ENCODE measurements around the gene FAM193B.
A peak's percentile ranks its signal among the peaks of the same experiment; 100 is the strongest.

FAM193B gene

GRCh38 chr5:177547736-177548135, 6.6 kb downstream of the FAM193B start:
- Histone ChIP-seq H3K27me3 (ENCODE audit: insufficient read depth, poor library complexity, severe bottlenecking) (no peaks in the 10 kb centered on the region), H3K27ac (replicated peaks) (no peak overlapping the region), H3K4me3 (replicated peaks; ENCODE audit: insufficient read depth, low read length) (no peak overlapping the region)
- TF ChIP-seq CTCF (IDR thresholded peaks at IDR 0.05; ENCODE audit: insufficient read depth, low read length) (no peak), REST (IDR thresholded peaks at IDR 0.05; ENCODE audit: insufficient replicate concordance, low read depth) (no peak), SPI1 (IDR thresholded peaks at IDR 0.05; ENCODE audit: borderline replicate concordance, low read depth) (no peak), GABPA (IDR thresholded peaks at IDR 0.05; ENCODE audit: low read depth) (no peak), POLR2AphosphoS5 (IDR thresholded peaks at IDR 0.05; ENCODE audit: low read depth) (no peak)
- no peak for DNase-seq (ENCODE audit: low read depth in 1 of 2, low spot score in 1 of 2)

GRCh38 chr5:177546258-177546741, 8.1 kb downstream of the FAM193B start:
- Histone ChIP-seq H3K27me3 (ENCODE audit: insufficient read depth, poor library complexity, severe bottlenecking) (no peaks in the 10 kb centered on the region), H3K27ac (replicated peaks) (peak overlapping the region; percentile 60), H3K4me3 (replicated peaks; ENCODE audit: insufficient read depth, low read length) (no peak overlapping the region)
- TF ChIP-seq POLR2AphosphoS5 (IDR thresholded peaks at IDR 0.05; ENCODE audit: low read depth) (0 out of 2 replicates have a peak, but pooled peaks have one; percentile 38), REST (IDR thresholded peaks at IDR 0.05; ENCODE audit: insufficient replicate concordance, low read depth) (no peak), CTCF (IDR thresholded peaks at IDR 0.05; ENCODE audit: insufficient read depth, low read length) (no peak)
- peak in 1 of 2 experiments; percentile 65 for DNase-seq (ENCODE audit: low read depth in 1 of 2, low spot score in 1 of 2)

DNA sequence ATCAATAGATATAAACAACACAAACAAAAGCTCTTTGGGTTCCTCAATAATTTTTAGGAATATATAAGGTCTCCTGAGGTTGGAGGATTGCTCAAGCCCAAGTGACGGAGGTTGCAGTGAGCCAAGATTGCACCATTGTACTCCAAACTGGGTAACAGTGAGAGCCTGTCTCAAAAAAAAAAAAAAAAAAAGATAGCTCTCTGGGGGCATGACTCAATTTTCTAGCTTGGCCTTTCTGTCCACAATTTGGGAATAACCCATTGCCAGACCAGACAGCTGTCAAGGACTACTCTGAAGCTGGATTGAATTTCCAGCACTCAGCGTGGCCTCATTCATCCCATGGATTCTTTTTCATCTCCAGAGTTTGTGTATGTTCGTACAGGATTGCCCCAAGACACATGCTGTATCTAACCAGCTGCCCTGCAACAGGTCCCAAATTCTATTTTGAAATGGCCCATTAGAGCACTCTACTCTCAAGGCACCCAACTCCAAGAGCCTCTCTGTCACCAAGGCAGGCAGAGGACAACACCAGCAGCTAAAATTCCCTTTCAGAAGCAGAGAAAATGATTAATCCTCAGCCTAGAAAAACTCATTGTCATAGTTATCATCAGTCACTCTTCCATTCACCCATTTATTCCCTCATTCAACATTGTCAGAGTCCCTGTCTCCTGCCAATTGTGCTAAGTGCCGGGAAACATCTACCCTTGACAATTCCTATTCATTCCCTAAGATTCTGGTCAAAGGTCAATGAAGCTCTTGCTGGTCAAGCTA, 8.7 kb downstream of the FAM193B start:
- no peaks in the 10 kb centered on the region for H3K27me3 ChIP-seq (ENCODE audit: insufficient read depth, poor library complexity, severe bottlenecking)
- DNase-seq (ENCODE audit: low read depth in 1 of 2, low spot score in 1 of 2), result peak; percentile 81 to 86
- H3K4me3 ChIP-seq (replicated peaks; ENCODE audit: insufficient read depth, low read length), result no peak overlapping the region
- H3K27ac ChIP-seq (replicated peaks), result peak overlapping the region; percentile 60
- TF ChIP-seq REST (IDR thresholded peaks at IDR 0.05; ENCODE audit: insufficient replicate concordance, low read depth), result no peak
- no peak for TF ChIP-seq GABPA (IDR thresholded peaks at IDR 0.05; ENCODE audit: low read depth)
- TF ChIP-seq CTCF (IDR thresholded peaks at IDR 0.05; ENCODE audit: insufficient read depth, low read length), result no peak
- TF ChIP-seq POLR2AphosphoS5 (IDR thresholded peaks at IDR 0.05; ENCODE audit: low read depth), result no peak
- TF ChIP-seq SPI1 (IDR thresholded peaks at IDR 0.05; ENCODE audit: borderline replicate concordance, low read depth), result no peak

Data from HL-60 (cell line).